Liver (tissue), 3 donors: ENCODE measurements around the gene FGFR3.

Experiments used
- GABPA ChIP-seq, 2 donors: IDR thresholded peaks in 1 of 2; conservative IDR thresholded peaks in 1 of 2; 2 replicates each; pipeline ENCODE4 v1.6.1; 2016; ENCODE audit warnings: antibody characterized with exemption in 2 of 2, mild to moderate bottlenecking in 1 of 2, moderate library complexity in 1 of 2
- HNF4A ChIP-seq, 2 donors: conservative IDR thresholded peaks; 2 replicates each; pipeline ENCODE4 v1.6.1; 2016; ENCODE audit warnings: antibody characterized with exemption in 2 of 2, mild to moderate bottlenecking in 2 of 2
- RAD21 ChIP-seq, 2 donors: IDR thresholded peaks; 2 replicates each; pipeline ENCODE4 v1.6.1; 2016; ENCODE audit warnings: antibody characterized with exemption in 2 of 2, mild to moderate bottlenecking in 2 of 2
- SP1 ChIP-seq: IDR thresholded peaks from 2 replicates; pipeline ENCODE4 v1.6.1; 2018; ENCODE audit warnings: antibody characterized with exemption, mild to moderate bottlenecking
- TAF1 ChIP-seq: conservative IDR thresholded peaks from 2 replicates; pipeline ENCODE4 v1.6.1; 2016; ENCODE audit warnings: antibody characterized with exemption, mild to moderate bottlenecking
- TF ChIP-seq, protein P1 (sequence below): fragments of 150-350 bp; IDR thresholded peaks from 2 replicates; pipeline ENCODE4 v1.5.1; 2017; ENCODE audit warnings: improper control_type of control experiment, low read depth, low read length; ENCODE audit not compliant: missing input control
- donor health status: healthy.
- donor health status: healthy.

DNA sequence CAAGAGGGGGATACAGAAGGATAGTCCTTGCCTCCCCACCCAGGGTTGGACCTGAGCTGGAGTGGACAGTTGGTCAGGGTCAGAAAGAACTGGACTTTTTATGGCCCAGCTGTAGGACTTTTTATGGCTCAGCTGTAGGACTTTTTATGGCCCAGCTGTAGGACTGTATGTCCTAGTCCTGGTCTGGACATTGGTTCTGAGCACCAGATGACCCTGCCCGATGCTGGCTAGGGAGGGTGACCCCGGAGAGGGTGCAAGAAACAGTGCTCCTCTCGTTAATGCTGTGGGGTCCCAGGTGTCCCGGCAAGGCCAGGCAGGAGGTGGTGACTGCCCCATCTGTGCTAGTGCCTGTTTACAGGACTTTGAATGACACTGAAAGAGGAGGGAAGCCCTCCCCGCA is 64.8 kb downstream of the FGFR3 start:
- TF ChIP-seq, protein P1, sequence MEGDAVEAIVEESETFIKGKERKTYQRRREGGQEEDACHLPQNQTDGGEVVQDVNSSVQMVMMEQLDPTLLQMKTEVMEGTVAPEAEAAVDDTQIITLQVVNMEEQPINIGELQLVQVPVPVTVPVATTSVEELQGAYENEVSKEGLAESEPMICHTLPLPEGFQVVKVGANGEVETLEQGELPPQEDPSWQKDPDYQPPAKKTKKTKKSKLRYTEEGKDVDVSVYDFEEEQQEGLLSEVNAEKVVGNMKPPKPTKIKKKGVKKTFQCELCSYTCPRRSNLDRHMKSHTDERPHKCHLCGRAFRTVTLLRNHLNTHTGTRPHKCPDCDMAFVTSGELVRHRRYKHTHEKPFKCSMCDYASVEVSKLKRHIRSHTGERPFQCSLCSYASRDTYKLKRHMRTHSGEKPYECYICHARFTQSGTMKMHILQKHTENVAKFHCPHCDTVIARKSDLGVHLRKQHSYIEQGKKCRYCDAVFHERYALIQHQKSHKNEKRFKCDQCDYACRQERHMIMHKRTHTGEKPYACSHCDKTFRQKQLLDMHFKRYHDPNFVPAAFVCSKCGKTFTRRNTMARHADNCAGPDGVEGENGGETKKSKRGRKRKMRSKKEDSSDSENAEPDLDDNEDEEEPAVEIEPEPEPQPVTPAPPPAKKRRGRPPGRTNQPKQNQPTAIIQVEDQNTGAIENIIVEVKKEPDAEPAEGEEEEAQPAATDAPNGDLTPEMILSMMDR, result no peak
- TF ChIP-seq TAF1, result no peak
- no peak for TF ChIP-seq HNF4A (conservative IDR thresholded peaks at IDR 0.05)
- TF ChIP-seq RAD21 (IDR thresholded peaks at IDR 0.05), result no peak
- no peak for TF ChIP-seq SP1
- TF ChIP-seq GABPA (IDR thresholded peaks at IDR 0.05 in 1 of 2, conservative IDR thresholded peaks at IDR 0.05 in 1 of 2), result no peak
